ENCODE results near the gene SELENOW. TPM values are rescaled to one million over a fixed set of nuclear protein-coding genes. Genes with fewer than 3 reads are reported as not detected.

Gene SELENOW
- polyA plus RNA-seq, 3 donors: 103 to 204 (median 171) TPM

DNA sequence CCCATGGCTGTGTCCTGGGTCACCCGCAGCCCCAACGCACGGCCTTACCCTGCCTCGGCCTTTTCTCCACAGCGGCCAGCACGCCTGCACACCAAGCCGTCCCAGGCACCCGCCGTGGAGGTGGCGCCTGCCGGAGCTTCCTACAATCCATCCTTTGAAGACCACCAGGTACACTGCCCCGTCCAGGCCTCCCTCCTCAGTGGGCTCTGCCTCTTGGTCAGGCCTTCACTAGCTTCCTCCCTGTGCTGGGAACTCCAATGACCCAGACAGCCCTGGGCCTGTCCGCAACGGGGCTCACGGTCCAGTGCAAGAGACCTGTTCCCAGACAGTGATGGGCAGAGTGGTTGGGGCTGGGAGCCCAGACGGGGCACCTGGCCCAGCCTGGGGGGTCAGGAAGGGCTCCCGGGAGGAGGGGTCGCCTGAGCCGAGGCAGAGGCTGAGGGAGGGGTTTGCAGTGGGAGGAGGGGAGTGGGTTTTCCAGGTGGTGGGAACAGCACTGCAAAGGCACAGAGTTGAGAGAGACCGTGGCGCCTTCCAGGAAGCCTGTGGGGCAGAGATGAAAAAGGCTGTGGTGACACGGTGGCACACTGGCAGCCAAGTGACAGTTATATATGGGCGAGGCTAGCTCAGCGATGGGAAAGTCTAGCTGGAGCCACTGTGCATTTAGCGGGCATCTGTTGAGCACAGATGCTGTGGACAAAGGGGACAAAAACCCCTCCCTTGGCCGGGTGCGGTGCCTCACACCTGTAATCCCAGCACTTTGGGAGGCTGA is 25.9 kb upstream of the SELENOW start:
- Histone ChIP-seq H3K9me3 (replicated peaks in 1 of 2; ENCODE audit: control insufficient read depth in 1 of 2, insufficient read depth in 1 of 2, low read length in 2 of 2) (no peaks in the 10 kb centered on the region), H2AFZ (ENCODE audit: insufficient read depth, low read depth, low read length, poor library complexity, severe bottlenecking) (no peak overlapping the region), H3K9ac (ENCODE audit: insufficient read depth, low read length, poor library complexity, severe bottlenecking) (no peak overlapping the region), H4K20me1 (ENCODE audit: insufficient read depth, low read length) (peaks cover 57% of the 10 kb centered on the region), H3K4me1 (ENCODE audit: control insufficient read depth in 1 of 2, insufficient read depth in 2 of 2, low read length in 2 of 2) (no peaks in the 10 kb centered on the region), H3K36me3 (replicated peaks in 1 of 2; ENCODE audit: control insufficient read depth in 1 of 2, insufficient read depth in 2 of 2, low read length in 2 of 2) (peaks cover 90 to 100% of the 10 kb centered on the region in 2 donors), H3K79me2 (ENCODE audit: insufficient read depth, low read length) (peaks cover 26% of the 10 kb centered on the region), H3K4me3 (replicated peaks in 1 of 3; ENCODE audit: low read depth in 2 of 3, low read length in 3 of 3) (no peak overlapping the region), H3K27me3 (ENCODE audit: control insufficient read depth in 2 of 2, insufficient read depth in 2 of 2, low read length in 2 of 2) (no peaks in the 10 kb centered on the region), H3K27ac (ENCODE audit: low read depth in 1 of 2, low read length in 2 of 2) (no peak overlapping the region), H3K4me2 (replicated peaks; ENCODE audit: extremely low read depth, low read length, poor library complexity, severe bottlenecking) (no peak overlapping the region)
- Mint-ChIP-seq H3K27ac (no peak overlapping the region), H3K36me3 (peaks cover 75 to 95% of the 10 kb centered on the region in 2 donors), H3K4me1 (peaks cover 2% of the 10 kb centered on the region), H3K4me3 (no peak overlapping the region), H3K27me3 (ENCODE audit: low read depth in 3 of 3) (peaks cover 0 to 1% (median 0%) of the 10 kb centered on the region in 3 donors), H3K9me3 (no peaks in the 10 kb centered on the region)
- 93% methylated on average over 27 of the region's 27 CpGs for WGBS (ENCODE audit: insufficient coverage)
- intact Hi-C loops (cut with micrococcal nuclease): no loop called here
- TF ChIP-seq, protein P1, sequence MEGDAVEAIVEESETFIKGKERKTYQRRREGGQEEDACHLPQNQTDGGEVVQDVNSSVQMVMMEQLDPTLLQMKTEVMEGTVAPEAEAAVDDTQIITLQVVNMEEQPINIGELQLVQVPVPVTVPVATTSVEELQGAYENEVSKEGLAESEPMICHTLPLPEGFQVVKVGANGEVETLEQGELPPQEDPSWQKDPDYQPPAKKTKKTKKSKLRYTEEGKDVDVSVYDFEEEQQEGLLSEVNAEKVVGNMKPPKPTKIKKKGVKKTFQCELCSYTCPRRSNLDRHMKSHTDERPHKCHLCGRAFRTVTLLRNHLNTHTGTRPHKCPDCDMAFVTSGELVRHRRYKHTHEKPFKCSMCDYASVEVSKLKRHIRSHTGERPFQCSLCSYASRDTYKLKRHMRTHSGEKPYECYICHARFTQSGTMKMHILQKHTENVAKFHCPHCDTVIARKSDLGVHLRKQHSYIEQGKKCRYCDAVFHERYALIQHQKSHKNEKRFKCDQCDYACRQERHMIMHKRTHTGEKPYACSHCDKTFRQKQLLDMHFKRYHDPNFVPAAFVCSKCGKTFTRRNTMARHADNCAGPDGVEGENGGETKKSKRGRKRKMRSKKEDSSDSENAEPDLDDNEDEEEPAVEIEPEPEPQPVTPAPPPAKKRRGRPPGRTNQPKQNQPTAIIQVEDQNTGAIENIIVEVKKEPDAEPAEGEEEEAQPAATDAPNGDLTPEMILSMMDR (IDR thresholded peaks at IDR 0.05): no peak
- no peak for DNase-seq

DNA sequence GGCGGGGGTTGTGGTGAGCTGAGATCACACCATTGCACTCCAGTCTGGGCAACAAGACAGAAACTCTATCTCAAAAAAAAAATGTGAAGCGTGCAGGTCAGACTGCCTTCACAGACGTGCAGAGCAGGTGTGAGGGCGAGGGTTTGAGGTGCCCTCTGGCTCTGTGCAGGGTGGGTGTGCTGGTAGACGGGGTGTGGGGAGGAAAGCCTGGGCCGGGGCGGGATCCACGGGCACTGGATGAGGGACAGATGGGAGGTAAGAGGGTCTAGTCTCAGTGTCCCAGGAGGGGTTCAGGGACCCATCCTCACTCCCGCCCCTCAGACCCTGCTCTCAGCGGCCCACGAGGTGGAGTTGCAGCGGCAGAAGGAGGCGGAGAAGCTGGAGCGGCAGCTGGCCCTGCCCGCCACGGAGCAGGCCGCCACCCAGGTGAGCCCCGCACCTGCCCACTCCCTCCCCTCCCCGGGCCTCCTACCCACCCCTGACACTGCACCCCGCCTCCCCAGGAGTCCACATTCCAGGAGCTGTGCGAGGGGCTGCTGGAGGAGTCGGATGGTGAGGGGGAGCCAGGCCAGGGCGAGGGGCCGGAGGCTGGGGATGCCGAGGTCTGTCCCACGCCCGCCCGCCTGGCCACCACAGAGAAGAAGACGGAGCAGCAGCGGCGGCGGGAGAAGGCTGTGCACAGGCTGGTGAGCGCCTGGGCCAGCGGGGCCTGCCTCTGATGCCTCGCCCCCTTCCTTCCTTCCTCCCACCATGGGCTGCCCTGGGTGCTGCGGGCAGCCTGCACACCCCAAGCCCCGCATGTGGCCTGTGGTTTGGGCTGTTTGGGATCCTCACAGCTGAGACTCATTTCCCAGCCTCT is 24.1 kb upstream of the SELENOW start:
- H3K27me3 Mint-ChIP-seq (ENCODE audit: low read depth in 3 of 3): peaks cover 0 to 1% (median 0%) of the 10 kb centered on the region in 3 donors
- intact Hi-C loops (cut with micrococcal nuclease): no loop called here
- Histone ChIP-seq H3K9ac (ENCODE audit: insufficient read depth, low read length, poor library complexity, severe bottlenecking) (no peak overlapping the region), H4K20me1 (ENCODE audit: insufficient read depth, low read length) (peaks cover 42% of the 10 kb centered on the region), H3K4me3 (replicated peaks in 1 of 3; ENCODE audit: low read depth in 2 of 3, low read length in 3 of 3) (no peak overlapping the region), H3K9me3 (replicated peaks in 1 of 2; ENCODE audit: control insufficient read depth in 1 of 2, insufficient read depth in 1 of 2, low read length in 2 of 2) (no peaks in the 10 kb centered on the region), H3K4me1 (ENCODE audit: control insufficient read depth in 1 of 2, insufficient read depth in 2 of 2, low read length in 2 of 2) (no peaks in the 10 kb centered on the region), H3K79me2 (ENCODE audit: insufficient read depth, low read length) (peaks cover 10% of the 10 kb centered on the region), H3K36me3 (replicated peaks in 1 of 2; ENCODE audit: control insufficient read depth in 1 of 2, insufficient read depth in 2 of 2, low read length in 2 of 2) (peaks cover 85 to 99% of the 10 kb centered on the region in 2 donors), H2AFZ (ENCODE audit: insufficient read depth, low read depth, low read length, poor library complexity, severe bottlenecking) (no peak overlapping the region), H3K27me3 (ENCODE audit: control insufficient read depth in 2 of 2, insufficient read depth in 2 of 2, low read length in 2 of 2) (no peaks in the 10 kb centered on the region), H3K4me2 (replicated peaks; ENCODE audit: extremely low read depth, low read length, poor library complexity, severe bottlenecking) (no peak overlapping the region), H3K27ac (ENCODE audit: low read depth in 1 of 2, low read length in 2 of 2) (no peak overlapping the region)
- H3K4me1 Mint-ChIP-seq: no peaks in the 10 kb centered on the region
- H3K36me3 Mint-ChIP-seq: peaks cover 79 to 95% of the 10 kb centered on the region in 2 donors
- H3K9me3 Mint-ChIP-seq: peaks cover 0 to 8% (median 4%) of the 10 kb centered on the region in 7 donors
- WGBS (ENCODE audit: insufficient coverage): 95% methylated on average over 11 of the region's 37 CpGs
- H3K4me3 Mint-ChIP-seq: no peak overlapping the region
- no peak for DNase-seq
- peak overlapping the region in 2 of 7 donors; percentile 26 to 57 for H3K27ac Mint-ChIP-seq
- TF ChIP-seq, protein P1 (IDR thresholded peaks at IDR 0.05): no peak
